ENCODE results near the gene HDAC3.

- TF ChIP-seq CTCF (IDR thresholded peaks at IDR 0.05) (no peak), POLR2A (IDR thresholded peaks at IDR 0.05) (no peak)
Observed at GRCh38 chr5:141647242-141647641, 10.6 kb upstream of the HDAC3 start.
